KOPT-K1 (cell line): Measurements from ENCODE around the gene ASB1.

ENCODE experiments used
- H3K27ac ChIP-seq: fragments of 200-600 bp; sonication (generic); 2 replicates; pipeline ENCODE4 v1.5.1; 2016; ENCODE audit warnings: antibody characterized with exemption, mild to moderate bottlenecking, low read depth, low read length; ENCODE audit not compliant: poor library complexity, severe bottlenecking
- H3K36me3 ChIP-seq: fragments of 200-600 bp; sonication (generic); 2 replicates; pipeline ENCODE4 v1.5.1; 2017; ENCODE audit warnings: antibody characterized with exemption, mild to moderate bottlenecking, low read length, moderate library complexity; ENCODE audit not compliant: insufficient read depth
- H3K9me3 ChIP-seq: fragments of 200-600 bp; sonication (generic); 2 replicates; pipeline ENCODE4 v1.5.1; 2017; ENCODE audit warnings: antibody characterized with exemption, low read length, mild to moderate bottlenecking; ENCODE audit not compliant: insufficient read depth, poor library complexity, severe bottlenecking

Gene ASB1

GRCh38 chr2:238478216-238478615, 51.5 kb downstream of the ASB1 start:
- Histone ChIP-seq H3K9me3 (peaks cover 50% of the 10 kb centered on the region), H3K36me3 (no peaks in the 10 kb centered on the region), H3K27ac (no peak overlapping the region)

GRCh38 chr2:238479847-238480246, 53.1 kb downstream of the ASB1 start:
- no peaks in the 10 kb centered on the region for H3K36me3 ChIP-seq
- H3K9me3 ChIP-seq: peaks cover 33% of the 10 kb centered on the region
- H3K27ac ChIP-seq: no peak overlapping the region

- peaks cover 27% of the 10 kb centered on the region for H3K9me3 ChIP-seq
- no peaks in the 10 kb centered on the region for H3K36me3 ChIP-seq
- no peak overlapping the region for H3K27ac ChIP-seq
These were observed 56.3 kb downstream of the ASB1 start for GRCh38 chr2:238483021-238483420.

GRCh38 chr2:238483656-238484055, 56.9 kb downstream of the ASB1 start:
- H3K36me3 ChIP-seq: no peaks in the 10 kb centered on the region
- peaks cover 21% of the 10 kb centered on the region for H3K9me3 ChIP-seq
- no peak overlapping the region for H3K27ac ChIP-seq

- Histone ChIP-seq H3K27ac (no peak overlapping the region), H3K9me3 (peaks cover 12% of the 10 kb centered on the region), H3K36me3 (no peaks in the 10 kb centered on the region)
These were observed 58.1 kb downstream of the ASB1 start for GRCh38 chr2:238484522-238485452.

GRCh38 chr2:238486123-238486848, 59.6 kb downstream of the ASB1 start:
- no peak overlapping the region for H3K27ac ChIP-seq
- H3K36me3 ChIP-seq: no peaks in the 10 kb centered on the region
- H3K9me3 ChIP-seq: no peaks in the 10 kb centered on the region

- Histone ChIP-seq H3K27ac (no peak overlapping the region), H3K36me3 (no peaks in the 10 kb centered on the region), H3K9me3 (no peaks in the 10 kb centered on the region)
These were observed 60.4 kb downstream of the ASB1 start for GRCh38 chr2:238487134-238487533.

GRCh38 chr2:238487652-238488346, 61.1 kb downstream of the ASB1 start:
- H3K9me3 ChIP-seq: no peaks in the 10 kb centered on the region
- no peak overlapping the region for H3K27ac ChIP-seq
- H3K36me3 ChIP-seq: no peaks in the 10 kb centered on the region

- H3K36me3 ChIP-seq: no peaks in the 10 kb centered on the region
- no peaks in the 10 kb centered on the region for H3K9me3 ChIP-seq
- H3K27ac ChIP-seq: no peak overlapping the region
These were observed 61.7 kb downstream of the ASB1 start for GRCh38 chr2:238488347-238488826.

GRCh38 chr2:238489431-238489830, 62.7 kb downstream of the ASB1 start:
- H3K27ac ChIP-seq: no peak overlapping the region
- no peaks in the 10 kb centered on the region for H3K36me3 ChIP-seq
- H3K9me3 ChIP-seq: no peaks in the 10 kb centered on the region

GRCh38 chr2:238489896-238490295, 63.2 kb downstream of the ASB1 start:
- Histone ChIP-seq H3K9me3 (no peaks in the 10 kb centered on the region), H3K27ac (no peak overlapping the region), H3K36me3 (no peaks in the 10 kb centered on the region)

GRCh38 chr2:238492840-238493239, 66.1 kb downstream of the ASB1 start:
- H3K9me3 ChIP-seq: no peaks in the 10 kb centered on the region
- no peak overlapping the region for H3K27ac ChIP-seq
- no peaks in the 10 kb centered on the region for H3K36me3 ChIP-seq

GRCh38 chr2:238493411-238493810, 66.7 kb downstream of the ASB1 start:
- Histone ChIP-seq H3K27ac (peak overlapping the region; percentile 37), H3K9me3 (no peaks in the 10 kb centered on the region), H3K36me3 (no peaks in the 10 kb centered on the region)

- H3K27ac ChIP-seq: peak overlapping the region; percentile 37
- H3K9me3 ChIP-seq: no peaks in the 10 kb centered on the region
- H3K36me3 ChIP-seq: no peaks in the 10 kb centered on the region
These were observed 67.3 kb downstream of the ASB1 start for GRCh38 chr2:238493880-238494572.
